ENCODE data around the gene SYNRG. TPM values are rescaled to one million over a fixed set of nuclear protein-coding genes. Genes with fewer than 3 reads are reported as not detected.

The SYNRG gene
- total and polyA plus RNA-seq, 2 donors (not counting 3 experiments of a cell fraction or from before 2014, with no cell fraction given), result 15.3 to 42.2 TPM

- Histone ChIP-seq H3K79me2 (ENCODE audit: control insufficient read depth, insufficient read depth, low read length) (no peaks in the 10 kb centered on the region), H3K9me3 (replicated peaks; ENCODE audit: control insufficient read depth, insufficient read depth, low read length) (no peaks in the 10 kb centered on the region), H3K27ac (ENCODE audit: insufficient read depth, low read depth, low read length) (no peak overlapping the region), H3K4me1 (ENCODE audit: control insufficient read depth, extremely low read depth, insufficient read depth, low read length) (peaks cover 4% of the 10 kb centered on the region), H3K36me3 (ENCODE audit: control insufficient read depth in 2 of 2, extremely low read depth in 1 of 2, insufficient read depth in 2 of 2, low read length in 2 of 2) (peaks cover 11 to 19% of the 10 kb centered on the region in 2 experiments), H3K4me2 (ENCODE audit: insufficient read depth, low read length) (no peak overlapping the region), H3K27me3 (ENCODE audit: control insufficient read depth in 2 of 2, insufficient read depth in 2 of 2, low read length in 2 of 2) (no peaks in the 10 kb centered on the region), H4K20me1 (replicated peaks; ENCODE audit: control insufficient read depth, extremely low read depth, insufficient read depth, low read length) (no peaks in the 10 kb centered on the region), H2AFZ (ENCODE audit: low read depth, low read length) (no peak overlapping the region), H3K4me3 (replicated peaks in 1 of 3; ENCODE audit: insufficient read depth in 1 of 3, low read depth in 1 of 3, low read length in 3 of 3) (no peak overlapping the region), H3K9me1 (replicated peaks; ENCODE audit: control insufficient read depth, extremely low read depth, insufficient read depth, low read length) (no peaks in the 10 kb centered on the region), H3K9ac (replicated peaks; ENCODE audit: extremely low read depth, insufficient read depth, low read length) (no peak overlapping the region)
- FAIRE-seq, result no peak
- POLR2A ChIA-PET, result no interaction called here
- no peak for DNase-seq (ENCODE audit: low read depth, low spot score)
- no TSS peak for BruUV-seq (replicated peaks)
- dilution Hi-C loops (cut with MboI; ENCODE audit: extremely low pct_ligation_motif_present, low sequenced_read_pairs), result no loop called here
- TF ChIP-seq EZH2 (IDR thresholded peaks at IDR 0.05; ENCODE audit: borderline replicate concordance, low read depth, low read length, severe bottlenecking) (no peak), POLR2AphosphoS5 (IDR thresholded peaks at IDR 0.05; ENCODE audit: insufficient read depth, low read depth, low read length) (no peak), GATA2 (IDR thresholded peaks at IDR 0.05; ENCODE audit: insufficient read depth, insufficient read length, low read depth, low read length) (no peak), JUN (IDR thresholded peaks at IDR 0.05; ENCODE audit: borderline replicate concordance, insufficient read depth, insufficient read length, low read depth) (no peak), CTCF (IDR thresholded peaks at IDR 0.05; ENCODE audit: extremely low read depth in 1 of 2, insufficient read depth in 1 of 2, low read depth in 1 of 2, low read length in 2 of 2) (no peak), POLR2A (IDR thresholded peaks at IDR 0.05; ENCODE audit: low read depth, low read length) (no peak), MAX (IDR thresholded peaks at IDR 0.05; ENCODE audit: insufficient read depth, insufficient read length) (no peak), MYC (IDR thresholded peaks at IDR 0.05; ENCODE audit: low read depth, low read length) (no peak), FOS (IDR thresholded peaks at IDR 0.05; ENCODE audit: borderline replicate concordance, insufficient read depth, low read length) (no peak)
- intact Hi-C loops (cut with micrococcal nuclease), result no loop called here
- CTCF ChIA-PET, result interaction anchor here (1.2 kb wide), 1 partner anchor 202 kb away, joined by 4 read pairs; no protein-coding TSS in a partner anchor
Measured at GRCh38 chr17:37614391-37614790, 5.2 kb upstream of the SYNRG start.

All from endothelial cell of umbilical vein (primary cell).